Measurements from ENCODE around the gene GNB1.
A peak's percentile ranks its signal among the peaks of the same experiment; 100 is the strongest.

Gene GNB1

DNA sequence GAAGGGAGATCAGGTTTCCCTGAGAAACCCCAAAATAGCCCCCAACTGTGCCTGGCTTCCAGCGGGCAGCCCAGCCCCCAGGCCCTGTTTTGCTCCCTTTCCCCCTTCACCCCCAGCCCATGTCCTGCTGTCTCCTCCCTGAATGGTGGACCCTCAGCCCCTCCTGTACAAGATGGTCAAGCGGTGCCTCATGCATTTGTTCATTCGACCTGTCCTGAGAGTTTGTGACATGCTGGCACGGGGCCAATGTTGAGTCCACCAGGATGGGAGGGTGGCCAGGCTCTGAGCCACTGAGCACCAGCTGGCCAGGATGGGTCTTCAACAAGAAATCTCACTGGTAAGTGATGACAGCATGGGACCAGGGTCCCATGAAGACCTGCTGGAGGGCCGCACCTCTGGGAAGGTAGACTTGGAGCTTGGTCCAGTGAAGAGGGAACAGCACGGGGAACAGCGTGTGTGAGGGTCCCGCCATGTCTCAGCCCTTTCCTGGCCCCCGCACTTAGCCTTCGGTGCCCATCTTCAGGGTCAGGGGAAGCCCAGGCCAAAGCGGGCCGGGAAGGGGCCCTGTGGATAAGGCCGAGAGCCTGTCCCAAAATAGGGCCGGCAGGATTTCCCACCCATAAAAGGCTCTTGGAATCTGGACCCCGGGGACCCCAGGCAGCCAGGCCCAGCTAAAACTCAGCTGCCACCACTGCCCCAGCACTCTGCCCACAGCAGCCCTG lies 24.2 kb upstream of the GNB1 start, which contains the start of gene CALML6:
TSS of gene CALML6 (plus strand) at position 290 of the 722 bp plus-strand sequence. CDS start at position 311, 21 bp downstream.
- Histone ChIP-seq H3K36me3 (ENCODE audit: insufficient read depth, low read length) (no peaks in the 10 kb centered on the region), H3K9me3 (ENCODE audit: low read length) (no peaks in the 10 kb centered on the region), H3K9ac (ENCODE audit: low read length) (no peak within 1 kb of the TSS), H3K27me3 (ENCODE audit: control insufficient read depth in 1 of 2, insufficient read depth in 2 of 2, low read length in 2 of 2) (no peaks in the 10 kb centered on the region), H3K4me3 (ENCODE audit: low read depth in 1 of 2, low read length in 2 of 2) (no peak within 1 kb of the TSS), H3K27ac (ENCODE audit: low read depth, low read length) (no peak within 1 kb of the TSS), H3K4me1 (ENCODE audit: insufficient read depth, low read length) (peaks cover 9% of the 10 kb centered on the region)

DNA sequence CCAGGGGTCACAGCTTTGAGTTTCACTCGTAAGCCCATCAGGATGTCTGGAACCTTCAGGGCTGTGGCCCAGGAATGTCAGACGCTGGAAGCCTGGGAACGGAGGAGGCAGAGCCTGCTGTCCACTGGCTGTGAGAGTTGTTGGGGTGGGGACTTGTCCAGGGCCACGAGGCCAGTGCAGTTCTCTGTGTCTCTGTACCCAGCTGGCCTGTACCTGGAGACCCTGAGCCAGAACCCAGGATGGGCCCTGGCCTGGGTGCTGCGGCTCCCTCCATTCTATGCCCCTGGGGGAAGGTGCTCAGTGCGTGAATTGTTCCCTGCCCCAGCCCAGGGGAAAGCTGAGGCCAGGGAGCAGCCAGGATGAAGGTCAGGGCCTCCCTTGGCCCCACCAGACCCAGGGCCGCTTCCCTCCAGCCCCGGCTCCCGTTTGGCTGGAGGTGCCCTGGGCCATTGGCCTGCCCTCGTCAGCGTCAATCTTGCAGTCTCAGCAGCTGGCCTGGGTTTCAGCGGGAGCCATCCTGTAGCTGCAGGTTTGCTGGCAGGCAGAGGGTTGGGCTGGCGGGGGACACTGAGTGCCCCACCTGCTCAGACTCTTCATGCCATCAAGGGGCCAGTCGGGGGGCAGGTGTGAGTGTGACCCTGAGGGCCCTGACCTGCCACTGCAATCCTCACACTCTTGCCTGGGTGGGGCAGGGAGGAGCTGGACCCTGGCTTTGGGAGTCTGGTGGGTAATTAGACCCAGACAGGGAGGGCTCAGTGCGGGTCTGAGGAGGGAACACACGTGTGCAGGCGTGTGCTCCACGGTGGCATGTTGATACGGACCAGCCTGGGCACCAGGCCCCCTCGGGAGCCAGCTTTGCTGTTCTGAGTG lies 23.4 kb upstream of the GNB1 start:
- Histone ChIP-seq H3K36me3 (ENCODE audit: insufficient read depth, low read length) (no peaks in the 10 kb centered on the region), H3K4me1 (ENCODE audit: insufficient read depth, low read length) (peaks cover 15% of the 10 kb centered on the region), H3K9ac (ENCODE audit: low read length) (no peak overlapping the region), H3K27ac (ENCODE audit: low read depth, low read length) (no peak overlapping the region), H3K9me3 (ENCODE audit: low read length) (no peaks in the 10 kb centered on the region), H3K27me3 (ENCODE audit: control insufficient read depth in 1 of 2, insufficient read depth in 2 of 2, low read length in 2 of 2) (no peaks in the 10 kb centered on the region), H3K4me3 (ENCODE audit: low read depth in 1 of 2, low read length in 2 of 2) (no peak overlapping the region)

DNA sequence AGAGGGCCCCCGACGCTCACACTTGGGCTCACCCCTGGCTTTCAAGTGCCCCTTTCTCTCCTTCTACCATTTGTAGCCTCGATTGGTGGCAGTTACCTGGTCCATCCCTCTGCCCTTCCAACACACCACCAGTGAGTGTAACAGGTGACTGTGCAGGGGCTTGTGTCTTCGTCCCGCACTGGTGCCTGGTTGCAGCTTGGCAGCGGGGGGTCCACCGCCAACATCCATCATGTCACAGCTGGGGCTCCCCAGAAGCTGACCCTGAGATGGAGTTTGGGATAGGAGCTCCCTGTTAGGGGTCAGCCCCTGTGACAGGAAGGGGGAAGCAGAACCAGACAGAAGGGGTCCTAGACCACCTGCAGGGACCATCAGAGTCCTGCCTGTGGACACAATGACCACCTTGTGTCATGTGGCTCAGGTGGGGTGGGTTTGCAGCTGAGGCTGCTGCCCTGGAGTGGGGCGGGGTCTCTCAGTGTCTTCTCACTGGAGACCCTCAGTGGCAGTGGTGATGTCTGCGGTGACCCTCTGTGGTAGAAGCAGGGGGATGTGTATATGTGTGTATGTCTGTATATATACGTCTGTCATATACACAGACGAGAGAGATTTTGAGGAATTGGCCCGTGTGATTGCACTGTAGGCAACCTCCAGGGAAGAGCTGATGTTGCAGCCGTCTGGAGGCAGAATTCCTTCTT lies 20.6 kb upstream of the GNB1 start:
- no peak overlapping the region for H3K27ac ChIP-seq (ENCODE audit: low read depth, low read length)
- H3K9me3 ChIP-seq (ENCODE audit: low read length): no peaks in the 10 kb centered on the region
- no peak overlapping the region for H3K9ac ChIP-seq (ENCODE audit: low read length)
- peaks cover 12% of the 10 kb centered on the region for H3K4me1 ChIP-seq (ENCODE audit: insufficient read depth, low read length)
- no peaks in the 10 kb centered on the region for H3K36me3 ChIP-seq (ENCODE audit: insufficient read depth, low read length)
- no peaks in the 10 kb centered on the region for H3K27me3 ChIP-seq (ENCODE audit: control insufficient read depth in 1 of 2, insufficient read depth in 2 of 2, low read length in 2 of 2)
- no peak overlapping the region for H3K4me3 ChIP-seq (ENCODE audit: low read depth in 1 of 2, low read length in 2 of 2)

GRCh38 chr1:1910651-1911331 lies 19.9 kb upstream of the GNB1 start:
- H3K4me1 ChIP-seq (ENCODE audit: insufficient read depth, low read length): peaks cover 12% of the 10 kb centered on the region
- no peaks in the 10 kb centered on the region for H3K36me3 ChIP-seq (ENCODE audit: insufficient read depth, low read length)
- H3K27ac ChIP-seq (ENCODE audit: low read depth, low read length): no peak overlapping the region
- no peak overlapping the region for H3K4me3 ChIP-seq (ENCODE audit: low read depth in 1 of 2, low read length in 2 of 2)
- H3K9ac ChIP-seq (ENCODE audit: low read length): no peak overlapping the region
- H3K9me3 ChIP-seq (ENCODE audit: low read length): no peaks in the 10 kb centered on the region
- H3K27me3 ChIP-seq (ENCODE audit: control insufficient read depth in 1 of 2, insufficient read depth in 2 of 2, low read length in 2 of 2): no peaks in the 10 kb centered on the region

DNA sequence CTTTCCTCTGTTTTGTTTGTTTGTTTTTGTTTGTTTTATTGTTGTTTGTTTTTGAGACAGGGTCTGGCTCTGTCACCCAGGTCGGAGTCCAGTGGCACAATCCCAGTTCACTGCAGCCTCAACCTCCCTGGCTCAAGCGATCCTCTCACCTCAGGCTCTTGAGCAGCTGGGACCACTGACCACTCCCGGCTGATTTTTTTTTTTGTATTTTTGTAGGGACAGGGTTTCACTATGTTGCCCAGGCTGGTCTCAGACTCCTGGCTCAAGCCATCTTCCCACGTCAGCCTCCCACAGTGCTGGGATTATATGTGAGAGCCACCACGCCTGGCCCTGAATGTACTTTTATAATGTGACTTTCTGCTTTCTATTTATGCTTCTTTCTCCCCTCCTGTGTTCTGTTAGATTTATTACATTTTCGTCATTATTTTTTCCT lies 19.2 kb upstream of the GNB1 start:
- H3K4me3 ChIP-seq (ENCODE audit: low read depth in 1 of 2, low read length in 2 of 2): peak overlapping the region in 1 of 2 donors; percentile 49
- no peaks in the 10 kb centered on the region for H3K27me3 ChIP-seq (ENCODE audit: control insufficient read depth in 1 of 2, insufficient read depth in 2 of 2, low read length in 2 of 2)
- H3K9ac ChIP-seq (ENCODE audit: low read length): no peak overlapping the region
- no peaks in the 10 kb centered on the region for H3K9me3 ChIP-seq (ENCODE audit: low read length)
- peaks cover 12% of the 10 kb centered on the region for H3K4me1 ChIP-seq (ENCODE audit: insufficient read depth, low read length)
- no peaks in the 10 kb centered on the region for H3K36me3 ChIP-seq (ENCODE audit: insufficient read depth, low read length)
- peak overlapping the region; percentile 14 for H3K27ac ChIP-seq (ENCODE audit: low read depth, low read length)

GRCh38 chr1:1908506-1908791 lies 17.6 kb upstream of the GNB1 start:
- Histone ChIP-seq H3K27ac (ENCODE audit: low read depth, low read length) (peak overlapping the region; percentile 73), H3K4me1 (ENCODE audit: insufficient read depth, low read length) (peaks cover 12% of the 10 kb centered on the region), H3K27me3 (ENCODE audit: control insufficient read depth in 1 of 2, insufficient read depth in 2 of 2, low read length in 2 of 2) (no peaks in the 10 kb centered on the region), H3K4me3 (ENCODE audit: low read depth in 1 of 2, low read length in 2 of 2) (peak overlapping the region; percentile 38 to 58), H3K9ac (ENCODE audit: low read length) (peak overlapping the region; percentile 49), H3K9me3 (ENCODE audit: low read length) (no peaks in the 10 kb centered on the region), H3K36me3 (ENCODE audit: insufficient read depth, low read length) (no peaks in the 10 kb centered on the region)

DNA sequence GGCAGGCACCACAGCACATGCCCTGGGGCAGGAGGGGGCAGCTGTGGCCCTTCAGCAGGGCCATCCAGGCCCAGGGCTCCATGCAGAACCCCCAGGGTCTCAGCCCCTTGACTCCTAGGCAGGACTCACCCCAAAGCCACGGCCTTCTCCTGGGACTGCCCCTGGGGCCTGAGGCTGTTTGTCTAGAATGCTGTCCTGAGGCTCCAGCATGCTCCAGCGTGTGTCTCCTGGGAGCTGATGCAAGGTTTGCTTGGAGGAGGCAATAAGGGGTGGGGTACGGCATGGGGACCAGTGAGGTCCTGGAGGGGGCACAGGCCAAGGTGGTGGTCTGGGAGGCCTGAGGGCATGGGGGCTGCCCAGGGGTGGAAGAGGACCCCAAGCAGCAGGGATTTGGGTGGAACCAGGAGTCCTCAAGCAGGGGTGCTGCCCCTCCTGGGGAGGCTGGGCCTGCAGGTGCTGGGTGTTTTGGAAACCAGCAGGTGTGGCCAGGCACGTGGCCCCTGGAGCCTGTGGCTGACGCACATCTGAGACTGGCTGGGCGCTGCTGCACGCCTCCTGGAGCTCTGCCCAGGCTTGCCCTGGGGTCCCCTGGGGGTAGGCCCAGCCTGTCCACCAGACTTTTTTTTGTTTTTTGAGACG lies 16.3 kb upstream of the GNB1 start:
- Histone ChIP-seq H3K9ac (ENCODE audit: low read length) (no peak overlapping the region), H3K4me3 (ENCODE audit: low read depth in 1 of 2, low read length in 2 of 2) (no peak overlapping the region), H3K27ac (ENCODE audit: low read depth, low read length) (no peak overlapping the region), H3K27me3 (ENCODE audit: control insufficient read depth in 1 of 2, insufficient read depth in 2 of 2, low read length in 2 of 2) (no peaks in the 10 kb centered on the region), H3K4me1 (ENCODE audit: insufficient read depth, low read length) (peaks cover 12% of the 10 kb centered on the region), H3K9me3 (ENCODE audit: low read length) (no peaks in the 10 kb centered on the region), H3K36me3 (ENCODE audit: insufficient read depth, low read length) (no peaks in the 10 kb centered on the region)

DNA sequence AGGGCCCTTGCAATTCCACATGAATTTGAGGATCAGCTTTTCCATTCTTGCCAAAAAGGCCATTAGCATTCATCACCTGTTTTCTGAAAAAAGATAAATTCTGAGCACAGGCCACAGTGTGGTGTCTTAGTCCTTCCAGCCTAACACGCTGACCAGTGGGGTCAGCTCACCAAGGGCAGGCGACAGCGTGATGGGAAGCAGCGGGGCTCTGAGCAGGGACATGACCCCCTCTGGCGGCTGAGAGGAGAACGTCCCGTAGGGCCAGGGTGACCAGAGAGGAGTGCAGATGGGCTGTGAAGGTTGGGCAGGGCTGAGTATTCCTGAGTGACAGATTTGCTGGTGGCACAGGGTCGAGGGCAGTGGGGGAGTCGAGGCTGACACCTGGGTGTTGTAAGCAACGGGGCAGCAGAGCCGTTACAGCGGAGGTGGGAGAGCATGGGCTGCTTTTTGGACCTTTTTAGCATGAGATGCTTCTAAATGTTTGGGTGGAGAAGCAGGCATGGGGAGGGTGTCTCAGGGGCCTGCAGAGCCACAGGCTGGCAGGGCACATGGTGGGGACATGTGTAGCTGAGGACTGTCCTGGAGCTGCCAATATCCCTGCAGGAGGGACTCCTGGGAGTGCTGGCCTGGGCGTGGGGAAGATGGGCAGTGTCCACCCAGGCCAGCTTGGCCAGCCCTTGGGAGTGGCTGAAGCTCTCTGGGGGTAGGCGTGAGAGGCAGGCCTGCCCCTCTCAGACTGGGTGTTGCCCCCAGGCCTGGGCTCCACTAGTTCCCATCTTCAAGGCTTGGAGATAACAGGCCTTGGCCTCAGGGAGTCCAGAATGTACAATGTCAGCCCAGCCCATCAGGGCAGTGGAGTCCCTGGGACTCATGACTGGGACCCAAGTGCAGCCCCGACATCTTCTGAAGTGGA lies 15.6 kb upstream of the GNB1 start:
- Histone ChIP-seq H3K4me1 (ENCODE audit: insufficient read depth, low read length) (peaks cover 12% of the 10 kb centered on the region), H3K4me3 (ENCODE audit: low read depth in 1 of 2, low read length in 2 of 2) (no peak overlapping the region), H3K36me3 (ENCODE audit: insufficient read depth, low read length) (no peaks in the 10 kb centered on the region), H3K27me3 (ENCODE audit: control insufficient read depth in 1 of 2, insufficient read depth in 2 of 2, low read length in 2 of 2) (no peaks in the 10 kb centered on the region), H3K9ac (ENCODE audit: low read length) (peak overlapping the region; percentile 49), H3K9me3 (ENCODE audit: low read length) (no peaks in the 10 kb centered on the region), H3K27ac (ENCODE audit: low read depth, low read length) (no peak overlapping the region)

GRCh38 chr1:1903224-1903623 lies 12.3 kb upstream of the GNB1 start:
- Histone ChIP-seq H3K9me3 (ENCODE audit: low read length) (no peaks in the 10 kb centered on the region), H3K4me1 (ENCODE audit: insufficient read depth, low read length) (peaks cover 4% of the 10 kb centered on the region), H3K27me3 (ENCODE audit: control insufficient read depth in 1 of 2, insufficient read depth in 2 of 2, low read length in 2 of 2) (no peaks in the 10 kb centered on the region), H3K4me3 (ENCODE audit: low read depth in 1 of 2, low read length in 2 of 2) (no peak overlapping the region), H3K36me3 (ENCODE audit: insufficient read depth, low read length) (no peaks in the 10 kb centered on the region), H3K27ac (ENCODE audit: low read depth, low read length) (no peak overlapping the region), H3K9ac (ENCODE audit: low read length) (no peak overlapping the region)

- Histone ChIP-seq H3K27ac (ENCODE audit: low read depth, low read length) (no peak overlapping the region), H3K9ac (ENCODE audit: low read length) (no peak overlapping the region), H3K4me3 (ENCODE audit: low read depth in 1 of 2, low read length in 2 of 2) (no peak overlapping the region), H3K36me3 (ENCODE audit: insufficient read depth, low read length) (no peaks in the 10 kb centered on the region), H3K4me1 (ENCODE audit: insufficient read depth, low read length) (no peaks in the 10 kb centered on the region), H3K9me3 (ENCODE audit: low read length) (no peaks in the 10 kb centered on the region), H3K27me3 (ENCODE audit: control insufficient read depth in 1 of 2, insufficient read depth in 2 of 2, low read length in 2 of 2) (no peaks in the 10 kb centered on the region)
Observed at GRCh38 chr1:1901641-1902294, 10.9 kb upstream of the GNB1 start.

Data from muscle layer of colon (tissue), 2 donors.